GM19463 (cell line): ENCODE results near the gene TMEM198.

ENCODE experiments used
- ATAC-seq: cut with Tn5 transposase; IDR thresholded peaks from one replicate; pipeline ENCODE4 v1.9.1; 2021; ENCODE audit warnings: mild to moderate bottlenecking, moderate library complexity; ENCODE audit not compliant: unreplicated experiment

TMEM198 gene

GRCh38 chr2:219543596-219544358 is at the start of gene TMEM198, which contains the start of gene CHPF:
TMEM198 (plus strand) TSS chr2:219544028; CDS start chr2:219544728, 700 bp downstream.
CHPF (minus strand) TSS chr2:219543809; CDS start chr2:219543538, 271 bp downstream.
- peak; percentile 74 for ATAC-seq

GRCh38 chr2:219494952-219495530 is 48.8 kb upstream of the TMEM198 start:
- ATAC-seq: no peak

GRCh38 chr2:219495531-219496122 is 48.2 kb upstream of the TMEM198 start:
- peak; percentile 17 for ATAC-seq

GRCh38 chr2:219496247-219496824 is 47.5 kb upstream of the TMEM198 start:
- ATAC-seq: no peak

GRCh38 chr2:219496825-219497494 is 46.9 kb upstream of the TMEM198 start:
- no peak for ATAC-seq

- ATAC-seq: peak; percentile 23
These were observed 46.1 kb upstream of the TMEM198 start for GRCh38 chr2:219497495-219498279.

GRCh38 chr2:219498280-219499057 is 45.4 kb upstream of the TMEM198 start, which contains the start of gene GMPPA:
GMPPA (plus strand) TSS chr2:219498891; CDS start chr2:219499976, 1,085 bp downstream.
- ATAC-seq: peak; percentile 93

GRCh38 chr2:219499058-219499307 is 44.8 kb upstream of the TMEM198 start:
- ATAC-seq: no peak

- ATAC-seq: no peak
These were observed 44.3 kb upstream of the TMEM198 start for GRCh38 chr2:219499555-219499954.

- no peak for ATAC-seq
These were observed 43.7 kb upstream of the TMEM198 start for GRCh38 chr2:219500135-219500534.

- ATAC-seq: no peak
These were observed 42.0 kb upstream of the TMEM198 start for GRCh38 chr2:219501849-219502248.

GRCh38 chr2:219502618-219503017 is 41.2 kb upstream of the TMEM198 start:
- no peak for ATAC-seq

- ATAC-seq: no peak
These were observed 38.2 kb upstream of the TMEM198 start for GRCh38 chr2:219505585-219505984.

GRCh38 chr2:219506153-219506801 is 37.6 kb upstream of the TMEM198 start:
- ATAC-seq: no peak

GRCh38 chr2:219506802-219507526 is 36.9 kb upstream of the TMEM198 start:
- no peak for ATAC-seq

GRCh38 chr2:219507581-219508443 is 36.0 kb upstream of the TMEM198 start:
- no peak for ATAC-seq

- no peak for ATAC-seq
These were observed 35.4 kb upstream of the TMEM198 start for GRCh38 chr2:219508444-219508734.
